NCI-H460 (cell line): ENCODE measurements around the gene IL10. TPM values are rescaled to one million over a fixed set of nuclear protein-coding genes. Genes with fewer than 3 reads are reported as not detected.

Source experiments
- DNase-seq: peaks from one replicate; pipeline ENCODE4 v3.0.0-alpha.2; 2016; ENCODE audit warnings: low read depth; ENCODE audit errors: extremely low read depth
- polyA plus RNA-seq: library from polyadenylated mRNA; depleted of rRNA; stranded (reverse); fragments of >200 nt; gene quantifications from 2 replicates; pipeline ENCODE4 v1.2.3, GENCODE V29; 2014; cell fraction: nucleus; rRNA removed
- total RNA-seq: library from RNA; depleted of rRNA; stranded (reverse); fragments of >200 nt; shearing (Covaris generic); gene quantifications from 2 replicates; pipeline ENCODE4 v1.2.3, GENCODE V29; 2014; rRNA removed

Gene IL10
- not detected in 2 replicates for total RNA-seq
- polyA plus RNA-seq: not detected in 2 replicates

- no peak for DNase-seq
These were observed at the start of gene IL10 for GRCh38 chr1:206772243-206772937. IL10 (minus strand) TSS chr1:206772494; CDS start chr1:206772435, 59 bp downstream.

- no peak for DNase-seq
These were observed 49.2 kb upstream of the IL10 start for GRCh38 chr1:206821493-206821892.

- no peak for DNase-seq
These were observed 44.3 kb upstream of the IL10 start for GRCh38 chr1:206816390-206817287.

- DNase-seq: no peak
These were observed 42.5 kb upstream of the IL10 start for GRCh38 chr1:206814716-206815341.

GRCh38 chr1:206812471-206812870, 40.2 kb upstream of the IL10 start:
- DNase-seq: no peak

GRCh38 chr1:206809504-206810084, 37.3 kb upstream of the IL10 start:
- peak; percentile 24 for DNase-seq

GRCh38 chr1:206808615-206809014, 36.3 kb upstream of the IL10 start:
- no peak for DNase-seq

GRCh38 chr1:206805357-206805756, 33.1 kb upstream of the IL10 start:
- no peak for DNase-seq

- DNase-seq: no peak
These were observed 32.0 kb upstream of the IL10 start for GRCh38 chr1:206804156-206804737.

- no peak for DNase-seq
These were observed 31.0 kb upstream of the IL10 start for GRCh38 chr1:206803221-206803730.

GRCh38 chr1:206802401-206802800, 30.1 kb upstream of the IL10 start:
- no peak for DNase-seq

GRCh38 chr1:206801467-206801866, 29.2 kb upstream of the IL10 start:
- DNase-seq: no peak

- DNase-seq: no peak
These were observed 28.6 kb upstream of the IL10 start for GRCh38 chr1:206800891-206801290.

- DNase-seq: no peak
These were observed 28.1 kb upstream of the IL10 start for GRCh38 chr1:206800411-206800810.

- no peak for DNase-seq
These were observed 27.0 kb upstream of the IL10 start for GRCh38 chr1:206799311-206799710.

GRCh38 chr1:206798384-206798996, 26.2 kb upstream of the IL10 start:
- no peak for DNase-seq

GRCh38 chr1:206797534-206798383, 25.5 kb upstream of the IL10 start:
- DNase-seq: peak; percentile 26

GRCh38 chr1:206796981-206797402, 24.7 kb upstream of the IL10 start:
- no peak for DNase-seq

GRCh38 chr1:206796116-206796515, 23.8 kb upstream of the IL10 start:
- DNase-seq: no peak
